GM19240 (cell line): ENCODE results near the gene ZNF189.
"Not testable (repeated sequence)": the region's sequence is repeated elsewhere in the genome, so short reads cannot be mapped to it uniquely, and the experiment has no call there.

Source experiments
- DNase-seq: peaks from one replicate; pipeline ENCODE4 v3.0.0; 2011; ENCODE audit warnings: low spot score; ENCODE audit not compliant: insufficient read length

ZNF189 gene

DNA sequence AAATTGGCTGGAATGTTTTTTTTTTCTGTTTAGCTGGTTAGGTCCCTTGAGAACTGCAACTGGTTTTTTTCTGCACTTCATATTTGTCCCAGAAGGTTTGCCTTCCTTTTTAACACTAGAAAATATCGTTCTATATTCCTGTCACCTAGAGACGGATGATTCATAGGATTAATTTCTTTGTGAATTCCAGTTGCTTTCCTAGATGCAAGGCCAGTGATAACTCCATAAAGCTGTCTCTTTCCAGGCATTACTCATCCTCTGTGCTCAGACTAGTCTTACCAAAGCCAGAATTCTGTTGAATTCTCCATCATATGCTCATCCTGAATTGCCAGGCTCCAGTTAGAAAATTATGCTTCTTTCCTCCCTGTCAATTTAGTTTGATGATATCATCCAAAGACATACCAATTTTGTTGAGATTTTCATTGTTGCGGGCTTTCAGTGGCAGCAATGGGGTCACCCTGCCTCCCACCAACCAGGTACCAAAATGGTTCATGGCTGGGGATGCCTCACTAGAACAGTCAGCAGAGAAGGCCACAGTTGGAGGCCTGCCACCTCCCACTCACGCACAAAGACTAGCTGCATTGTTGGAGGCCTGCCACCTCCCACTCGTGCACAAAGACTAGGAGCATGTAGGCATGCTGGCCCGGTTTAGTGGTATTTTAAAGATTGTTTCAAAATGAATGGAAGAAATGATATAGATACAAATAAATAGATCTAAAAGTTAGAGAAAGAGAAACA is 22.4 kb upstream of the ZNF189 start:
- no peak for DNase-seq

DNA sequence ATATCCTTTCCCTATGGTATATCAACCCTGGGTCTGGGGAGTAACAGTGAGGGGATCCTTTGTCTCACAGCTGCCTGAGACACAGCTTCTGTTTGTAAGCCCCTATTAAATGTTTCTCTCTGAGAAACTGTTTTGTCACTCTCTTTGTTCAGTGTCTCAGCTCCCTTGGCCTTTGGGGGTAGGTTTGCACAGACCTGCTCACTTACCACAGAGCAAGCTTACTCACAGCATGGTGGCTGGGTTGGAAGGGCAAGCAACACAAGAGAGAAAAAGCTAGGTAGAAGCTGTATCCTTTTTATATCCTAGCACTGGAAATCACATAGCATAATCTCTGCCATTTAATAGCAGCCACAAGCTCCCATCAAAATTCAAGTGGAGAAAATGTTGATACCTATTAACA is 18.4 kb upstream of the ZNF189 start:
- no peak for DNase-seq

- no peak for DNase-seq
Observed at GRCh38 chr9:101381118-101381517, 17.5 kb upstream of the ZNF189 start.

DNA sequence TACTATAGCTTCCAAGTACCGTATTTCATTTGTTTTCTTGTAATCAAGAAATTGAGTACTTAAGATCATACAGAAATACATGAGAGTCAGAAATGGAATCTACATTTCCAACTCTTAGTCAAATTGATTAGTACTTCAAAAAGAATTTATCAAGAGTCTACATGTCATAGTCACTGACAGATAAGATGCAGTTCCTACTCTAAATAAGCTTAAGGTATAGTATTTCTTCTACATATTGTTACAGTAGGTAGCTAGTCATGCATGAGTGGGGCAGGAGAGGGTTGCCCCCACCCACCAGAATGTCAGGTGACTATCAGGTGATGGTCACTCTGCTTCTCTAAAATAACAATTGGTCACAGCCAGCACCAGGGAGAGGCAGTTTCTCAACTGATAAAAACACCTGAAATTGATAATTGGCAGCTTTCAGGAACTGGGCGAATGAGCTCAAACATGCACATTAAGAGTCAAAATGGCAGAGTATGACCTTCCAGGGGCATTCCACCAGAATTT is 16.8 kb upstream of the ZNF189 start:
- DNase-seq = no peak

- DNase-seq = no peak
Observed at GRCh38 chr9:101383361-101383760, 15.3 kb upstream of the ZNF189 start.

DNA sequence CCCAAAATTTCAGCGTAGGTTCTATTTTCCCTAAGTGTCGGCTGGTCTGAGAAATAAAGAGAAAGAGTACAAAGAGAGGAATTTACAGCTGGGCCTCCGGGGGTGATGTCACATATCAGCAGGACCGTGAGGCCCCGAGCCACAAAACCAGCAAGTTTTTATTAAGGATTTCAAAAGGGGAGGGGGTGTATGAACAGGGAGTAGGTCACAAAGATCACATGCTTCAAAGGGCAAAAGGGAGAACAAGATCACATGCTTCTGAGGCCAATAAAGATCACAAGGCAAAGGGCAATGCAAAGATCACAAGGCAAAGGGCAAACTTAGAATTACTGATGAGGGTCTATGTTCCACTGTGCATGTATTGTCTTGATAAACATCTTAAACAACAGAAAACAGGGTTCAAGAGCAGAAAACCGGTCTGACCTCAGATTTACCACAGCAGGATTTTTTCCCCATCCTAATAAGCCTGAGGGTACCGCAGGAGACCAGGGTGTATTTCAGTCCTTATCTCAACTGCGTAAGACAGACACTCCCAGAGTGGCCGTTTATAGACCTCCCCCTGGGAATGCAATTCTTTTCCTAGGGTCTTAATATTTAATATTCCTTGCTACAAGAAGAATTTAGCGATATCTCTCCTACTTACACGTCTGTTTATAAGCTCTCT is 13.6 kb upstream of the ZNF189 start, which contains the start of gene BAAT:
TSS of gene BAAT (minus strand) at position 134 of the 664 bp plus-strand sequence. CDS start 13,602 bp downstream, outside the sequence.
- DNase-seq = not testable (repeated sequence)

DNA sequence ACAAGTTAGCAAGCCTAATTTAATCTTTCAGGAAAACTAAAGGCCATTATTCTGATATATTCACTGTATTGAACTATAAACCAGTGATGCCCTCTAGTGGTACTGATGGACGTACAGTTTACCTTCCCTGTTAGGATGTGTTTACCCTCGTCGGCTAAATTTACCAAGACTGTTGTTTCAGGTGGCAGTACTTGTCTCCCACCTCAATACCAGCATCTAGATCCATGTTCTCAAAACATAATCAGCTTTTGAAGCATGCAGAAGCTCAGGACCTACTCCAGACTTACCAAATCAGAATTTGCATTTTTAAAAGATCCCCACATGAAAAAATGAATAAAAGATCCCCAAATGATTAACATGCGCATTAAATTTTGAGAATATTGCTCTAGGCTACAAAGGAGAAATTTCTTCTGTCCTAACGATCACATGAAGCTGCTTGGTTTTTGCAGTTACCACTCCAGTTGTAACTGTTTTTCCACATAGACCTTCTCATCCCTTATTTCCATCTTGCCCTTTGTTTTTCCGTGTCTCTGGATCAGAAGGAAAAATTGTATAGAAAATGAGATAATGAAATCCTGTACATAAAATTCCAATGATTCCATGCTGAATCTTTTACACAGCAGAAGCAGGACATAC is 10.7 kb upstream of the ZNF189 start:
- no peak for DNase-seq

DNA sequence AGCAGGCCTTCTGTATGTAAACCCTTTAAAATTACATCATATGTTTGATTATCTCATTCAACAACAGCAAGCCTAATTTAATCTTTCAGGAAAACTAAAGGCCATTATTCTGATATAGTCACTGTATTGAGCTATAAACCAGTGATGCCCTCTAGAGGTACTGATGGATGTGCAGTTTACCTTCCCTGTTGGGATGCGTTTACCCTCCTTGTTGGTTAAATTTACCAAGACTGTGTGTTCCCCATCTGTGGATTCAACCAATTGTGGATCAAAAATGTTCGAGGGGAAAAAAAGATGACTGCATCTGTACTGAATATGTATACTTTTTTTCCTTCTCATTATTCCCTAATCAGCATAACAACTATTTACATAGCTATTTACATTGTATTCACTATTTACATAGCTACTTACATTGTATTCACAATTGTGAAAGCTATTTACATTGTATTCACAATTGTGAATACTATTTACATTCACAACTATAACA is 10.1 kb upstream of the ZNF189 start:
- no peak for DNase-seq

DNA sequence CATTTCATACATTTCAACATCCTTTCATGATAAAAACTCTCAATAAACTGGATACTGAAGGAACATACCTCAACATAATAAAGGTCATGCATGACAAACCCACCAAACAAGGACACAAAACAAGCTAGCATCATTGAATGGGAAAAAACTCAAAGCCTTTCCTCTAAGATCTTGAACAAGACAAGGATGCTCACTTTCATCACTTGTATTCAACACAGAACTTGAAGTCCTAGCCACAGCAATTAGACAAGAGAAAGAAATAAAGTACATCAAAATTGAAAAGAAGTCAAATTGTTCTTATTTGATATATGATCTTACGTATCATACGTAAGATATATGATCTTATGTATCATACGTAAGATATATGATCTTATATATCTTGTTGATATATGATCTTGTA is 5.5 kb upstream of the ZNF189 start:
- DNase-seq = no peak

GRCh38 chr9:101394687-101395086 is 4.0 kb upstream of the ZNF189 start:
- DNase-seq = no peak

DNA sequence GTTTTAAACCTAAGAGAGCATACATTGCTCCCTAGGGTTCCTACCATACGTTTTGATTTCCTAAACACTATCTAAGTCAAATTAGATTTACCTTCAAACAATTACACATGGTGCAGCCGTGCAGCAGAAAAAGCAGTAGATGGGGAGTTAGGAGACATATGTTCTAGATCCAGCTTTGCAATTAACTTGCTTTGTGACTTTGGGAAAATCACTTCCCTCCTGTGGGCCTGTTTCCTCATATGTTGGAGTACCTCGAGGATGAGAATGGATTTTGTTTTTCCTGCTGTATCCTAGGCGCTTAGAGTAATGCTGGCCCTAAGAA is 944 bp upstream of the ZNF189 start:
- DNase-seq = no peak

GRCh38 chr9:101398930-101399642 is 435 bp downstream of the ZNF189 start:
- no peak for DNase-seq

- no peak for DNase-seq
Observed at GRCh38 chr9:101399643-101399970, 956 bp downstream of the ZNF189 start.

DNA sequence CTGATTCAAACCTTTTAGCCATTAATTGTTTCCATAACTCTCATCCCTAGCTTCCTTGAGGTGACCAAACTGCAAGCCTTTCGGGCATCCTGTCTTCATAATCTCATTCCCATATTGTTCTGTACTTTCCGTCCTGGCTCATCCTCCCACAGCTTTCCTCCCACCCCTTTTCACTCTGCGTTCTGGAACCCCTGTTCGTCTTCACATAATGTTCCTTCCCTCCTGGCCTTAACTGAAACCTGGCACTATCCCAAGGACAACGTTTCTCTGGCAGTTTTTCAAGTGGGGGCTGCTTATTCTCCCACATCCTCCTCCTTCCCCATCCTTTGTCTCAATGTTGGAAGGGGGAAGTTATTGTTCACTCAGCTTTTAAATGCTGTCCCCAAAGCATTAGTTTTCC is 1.5 kb downstream of the ZNF189 start:
- no peak for DNase-seq

- no peak for DNase-seq
Observed at GRCh38 chr9:101403516-101404285, 5.0 kb downstream of the ZNF189 start.

DNA sequence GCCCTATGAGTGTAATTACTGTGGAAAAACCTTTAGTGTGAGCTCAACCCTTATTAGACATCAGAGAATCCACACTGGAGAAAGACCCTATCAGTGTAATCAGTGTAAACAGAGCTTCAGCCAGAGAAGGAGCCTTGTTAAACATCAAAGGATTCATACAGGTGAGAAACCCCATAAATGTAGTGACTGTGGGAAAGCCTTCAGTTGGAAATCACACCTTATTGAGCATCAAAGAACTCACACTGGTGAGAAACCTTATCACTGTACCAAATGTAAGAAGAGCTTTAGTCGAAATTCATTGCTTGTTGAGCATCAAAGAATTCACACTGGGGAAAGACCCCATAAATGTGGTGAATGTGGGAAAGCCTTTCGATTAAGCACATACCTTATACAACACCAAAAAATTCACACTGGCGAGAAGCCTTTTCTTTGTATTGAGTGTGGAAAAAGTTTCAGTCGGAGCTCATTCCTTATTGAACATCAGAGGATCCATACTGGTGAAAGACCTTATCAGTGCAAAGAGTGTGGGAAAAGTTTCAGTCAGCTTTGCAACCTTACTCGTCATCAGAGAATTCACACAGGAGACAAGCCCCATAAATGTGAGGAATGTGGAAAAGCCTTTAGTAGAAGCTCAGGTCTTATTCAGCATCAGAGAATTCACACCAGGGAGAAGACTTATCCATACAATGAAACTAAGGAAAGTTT is 9.9 kb downstream of the ZNF189 start:
- DNase-seq = no peak

DNA sequence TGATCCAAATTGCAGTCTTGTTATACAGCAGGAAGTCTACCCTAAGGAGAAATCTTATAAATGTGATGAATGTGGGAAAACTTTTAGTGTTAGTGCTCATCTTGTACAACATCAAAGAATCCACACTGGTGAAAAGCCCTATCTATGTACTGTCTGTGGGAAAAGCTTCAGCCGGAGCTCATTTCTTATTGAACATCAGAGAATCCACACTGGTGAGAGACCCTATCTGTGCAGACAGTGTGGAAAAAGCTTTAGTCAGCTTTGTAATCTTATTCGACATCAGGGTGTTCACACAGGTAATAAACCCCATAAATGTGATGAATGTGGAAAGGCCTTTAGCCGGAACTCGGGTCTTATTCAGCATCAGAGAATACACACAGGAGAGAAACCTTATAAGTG is 10.4 kb downstream of the ZNF189 start:
- DNase-seq = no peak

- no peak for DNase-seq
Observed at GRCh38 chr9:101414839-101415238, 16.2 kb downstream of the ZNF189 start.

- no peak for DNase-seq
Observed at GRCh38 chr9:101415578-101415977, 16.9 kb downstream of the ZNF189 start.

- no peak for DNase-seq
Observed at GRCh38 chr9:101417389-101417788, 18.7 kb downstream of the ZNF189 start.
